ENCODE results near the gene EEF1AKMT2.

EEF1AKMT2 gene

DNA sequence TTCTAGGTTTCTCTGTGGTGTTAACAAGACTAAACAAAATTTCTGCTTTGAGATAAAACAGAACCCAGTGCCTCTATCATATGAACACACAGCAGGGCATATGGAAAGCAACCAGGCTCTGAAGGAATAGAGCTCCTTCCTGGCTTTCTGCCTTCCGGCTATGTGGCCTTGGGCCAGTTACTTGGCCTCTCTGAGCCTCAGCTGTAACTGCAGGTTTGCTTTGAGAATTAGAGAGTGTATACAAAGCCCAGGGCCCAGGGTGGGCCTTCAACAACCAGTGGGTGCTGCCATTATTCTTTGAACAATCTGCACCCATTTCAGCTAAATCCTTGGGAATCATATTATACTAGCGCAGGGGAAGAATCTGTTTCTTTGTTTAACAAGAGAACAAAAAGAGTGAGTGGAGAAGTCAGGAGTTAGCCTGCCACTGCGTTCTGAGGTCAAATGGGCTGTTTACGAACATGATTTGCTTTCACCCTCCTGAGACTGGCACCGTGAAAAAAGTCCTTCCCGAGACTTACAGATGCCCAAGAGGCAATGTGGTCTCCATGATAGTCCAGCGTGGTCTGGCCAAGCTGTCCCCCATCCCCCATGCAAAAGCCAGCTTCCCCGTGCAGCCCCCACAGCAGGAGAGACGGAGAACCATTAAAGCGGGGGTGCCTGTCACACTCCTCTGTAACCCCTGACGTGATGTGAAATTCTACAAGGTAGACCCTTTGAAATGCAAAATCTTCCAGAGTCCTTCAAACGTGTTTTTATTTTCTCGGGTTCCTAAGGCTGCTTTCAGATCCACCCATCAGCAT lies 52.4 kb downstream of the EEF1AKMT2 start:
- no peak for FAIRE-seq

DNA sequence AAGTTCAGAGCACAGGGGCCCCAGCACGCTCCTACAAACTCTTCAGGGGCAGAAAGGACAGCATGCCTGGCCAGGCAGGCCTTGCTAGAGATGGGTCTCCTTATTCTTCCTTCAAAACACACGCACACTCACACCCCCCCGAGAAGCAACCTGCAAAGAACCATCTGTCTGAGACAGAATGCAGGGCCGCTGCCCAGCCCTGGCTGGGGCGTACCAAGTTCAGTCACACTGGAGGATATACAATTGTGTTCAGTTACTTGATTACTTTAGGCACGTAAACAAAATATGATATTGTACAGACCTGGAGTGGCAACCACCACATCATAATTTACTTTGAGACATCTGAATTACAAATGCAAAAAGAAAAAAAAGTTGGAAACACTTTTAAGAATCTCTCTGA lies 53.2 kb downstream of the EEF1AKMT2 start:
- FAIRE-seq (no peak), DNase-seq (ENCODE audit: insufficient read length, low spot score) (no peak)

More for the DNA sequence above, 52.4 kb downstream of the EEF1AKMT2 start:
- DNase-seq (ENCODE audit: insufficient read length, low spot score): no peak

GRCh38 chr10:124737708-124738107 lies 54.0 kb downstream of the EEF1AKMT2 start:
- FAIRE-seq (no peak), DNase-seq (ENCODE audit: insufficient read length, low spot score) (no peak)

GRCh38 chr10:124737221-124737620 lies 54.5 kb downstream of the EEF1AKMT2 start:
- no peak for FAIRE-seq
- DNase-seq (ENCODE audit: insufficient read length, low spot score): no peak

- DNase-seq (ENCODE audit: insufficient read length, low spot score) (no peak), FAIRE-seq (no peak)
Observed at GRCh38 chr10:124736491-124737136, 55.1 kb downstream of the EEF1AKMT2 start.

DNA sequence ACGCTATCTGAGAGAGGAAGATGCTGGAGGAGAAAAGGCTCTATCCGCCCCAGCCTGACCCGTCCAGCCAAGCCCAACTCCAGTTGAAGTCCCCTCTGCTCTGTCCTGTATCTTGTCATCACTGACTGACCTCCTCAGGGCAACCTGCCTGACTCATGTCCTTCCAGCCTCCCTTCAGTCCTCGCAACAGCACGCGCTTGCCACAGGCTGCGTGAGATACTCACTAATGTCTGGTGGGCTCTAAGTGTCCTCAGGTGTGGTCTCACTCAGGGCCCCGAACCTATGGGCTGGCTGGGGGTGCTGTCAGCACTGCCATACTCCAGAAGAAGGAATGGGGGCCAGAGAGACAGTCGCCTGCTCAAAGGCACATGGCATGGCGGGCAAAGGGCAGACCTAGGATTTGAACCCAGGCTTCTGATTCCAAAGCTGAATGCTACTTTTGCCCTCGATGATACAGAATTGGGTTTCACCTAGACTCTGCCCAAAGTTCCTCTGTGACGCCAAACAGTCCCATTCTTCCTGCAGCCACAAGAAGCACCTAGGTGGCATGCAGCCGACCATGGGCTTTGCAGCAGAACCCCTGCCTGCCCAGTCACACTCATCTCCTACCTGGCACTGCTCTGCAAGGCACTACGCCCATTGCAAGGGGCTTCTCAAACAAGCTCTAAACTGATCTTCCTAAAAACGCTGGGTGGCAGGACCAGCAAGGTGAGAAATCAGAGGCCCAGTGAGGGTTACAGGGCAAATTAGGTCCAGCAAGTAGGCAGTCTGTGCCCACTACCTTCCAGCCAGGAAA lies 56.0 kb downstream of the EEF1AKMT2 start:
- FAIRE-seq (no peak), DNase-seq (ENCODE audit: insufficient read length, low spot score) (no peak)

GRCh38 chr10:124734311-124735166 lies 57.1 kb downstream of the EEF1AKMT2 start:
- FAIRE-seq (no peak), DNase-seq (ENCODE audit: insufficient read length, low spot score) (no peak)

DNA sequence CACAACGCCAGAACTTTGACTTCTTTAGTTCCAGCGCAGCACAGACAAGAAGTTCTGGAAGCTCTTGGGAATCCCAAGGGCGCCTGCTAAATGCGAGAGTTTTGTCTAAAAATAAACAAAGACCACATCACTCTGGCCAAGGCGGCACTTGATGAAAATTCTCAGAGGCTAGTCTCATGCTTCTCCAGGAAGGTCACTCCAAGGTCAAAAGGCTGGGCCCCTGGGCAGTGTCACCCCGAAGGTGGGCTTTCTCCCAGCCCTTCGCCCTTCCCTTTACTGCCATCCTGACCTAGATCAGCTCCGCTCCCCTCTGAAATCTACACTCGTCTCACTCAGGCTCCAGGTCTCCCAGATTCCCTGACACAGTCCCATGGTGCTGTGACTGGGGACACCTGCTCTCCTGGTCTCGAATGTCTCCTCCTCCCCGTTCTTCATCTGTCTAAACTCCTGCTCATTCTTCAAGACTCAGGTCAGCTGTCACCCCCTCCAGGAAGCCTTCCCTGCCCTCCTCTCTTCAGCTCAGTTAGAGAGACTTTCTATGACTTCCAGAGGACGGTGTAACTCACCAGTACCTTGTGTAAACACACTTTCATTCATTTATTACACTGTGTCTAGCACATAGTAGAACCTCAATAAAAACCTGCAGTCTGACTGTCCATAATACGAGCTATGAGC lies 58.0 kb downstream of the EEF1AKMT2 start:
- DNase-seq (ENCODE audit: insufficient read length, low spot score) (no peak), FAIRE-seq (no peak)

GRCh38 chr10:124732931-124733570 lies 58.6 kb downstream of the EEF1AKMT2 start:
- no peak for DNase-seq (ENCODE audit: insufficient read length, low spot score)
- no peak for FAIRE-seq

DNA sequence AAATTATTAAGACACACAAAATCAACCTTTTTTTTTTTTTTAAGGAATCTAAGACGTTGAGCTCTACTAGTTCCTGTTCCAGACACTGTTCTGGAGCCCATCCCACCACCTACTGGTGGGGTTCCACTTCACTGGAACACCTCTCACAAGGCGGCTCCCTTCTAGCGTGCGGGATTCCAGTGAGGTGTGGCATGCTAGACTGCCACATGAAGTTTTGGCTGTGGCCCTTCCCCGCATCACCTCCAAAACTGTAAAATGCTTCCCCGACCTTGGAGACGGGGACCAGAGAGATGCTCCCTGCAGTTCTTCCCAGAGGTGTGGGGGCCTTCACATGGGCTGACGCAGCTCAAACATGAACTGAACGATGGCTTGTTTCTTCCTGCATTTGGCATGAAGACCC lies 60.1 kb downstream of the EEF1AKMT2 start:
- FAIRE-seq: no peak
- DNase-seq (ENCODE audit: insufficient read length, low spot score): no peak

DNA sequence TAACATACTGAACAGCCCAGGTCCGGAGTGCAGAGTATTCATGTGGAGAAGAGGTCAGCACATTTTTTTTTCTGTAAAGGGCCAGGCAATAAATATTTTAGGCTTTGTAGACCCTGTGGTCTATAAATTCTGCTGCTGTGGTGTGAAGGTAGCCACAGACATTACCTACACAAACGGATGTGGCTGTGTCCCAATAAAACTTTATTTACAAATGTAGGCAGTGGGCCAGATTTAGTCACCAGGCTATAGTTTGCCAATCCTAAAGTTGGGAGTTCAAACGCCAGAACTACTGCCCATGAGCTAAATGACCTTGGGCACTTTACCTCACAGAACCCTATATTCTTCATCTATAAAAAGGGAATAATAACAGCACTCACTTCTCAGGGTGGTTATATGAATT lies 60.9 kb downstream of the EEF1AKMT2 start:
- FAIRE-seq (no peak), DNase-seq (ENCODE audit: insufficient read length, low spot score) (no peak)

GRCh38 chr10:124728830-124729661 lies 62.6 kb downstream of the EEF1AKMT2 start:
- DNase-seq (ENCODE audit: insufficient read length, low spot score): no peak
- no peak for FAIRE-seq

- DNase-seq (ENCODE audit: insufficient read length, low spot score) (no peak), FAIRE-seq (no peak)
Observed at GRCh38 chr10:124728071-124728829, 63.4 kb downstream of the EEF1AKMT2 start.

- FAIRE-seq (no peak), DNase-seq (ENCODE audit: insufficient read length, low spot score) (no peak)
Observed at GRCh38 chr10:124727361-124727960, 64.2 kb downstream of the EEF1AKMT2 start.

GRCh38 chr10:124725791-124726190 lies 65.9 kb downstream of the EEF1AKMT2 start:
- no peak for DNase-seq (ENCODE audit: insufficient read length, low spot score)

GRCh38 chr10:124725171-124725631 lies 66.5 kb downstream of the EEF1AKMT2 start:
- DNase-seq (ENCODE audit: insufficient read length, low spot score) (no peak), FAIRE-seq (no peak)

More at GRCh38 chr10:124725791-124726190, 65.9 kb downstream of the EEF1AKMT2 start:
- no peak for FAIRE-seq

DNA sequence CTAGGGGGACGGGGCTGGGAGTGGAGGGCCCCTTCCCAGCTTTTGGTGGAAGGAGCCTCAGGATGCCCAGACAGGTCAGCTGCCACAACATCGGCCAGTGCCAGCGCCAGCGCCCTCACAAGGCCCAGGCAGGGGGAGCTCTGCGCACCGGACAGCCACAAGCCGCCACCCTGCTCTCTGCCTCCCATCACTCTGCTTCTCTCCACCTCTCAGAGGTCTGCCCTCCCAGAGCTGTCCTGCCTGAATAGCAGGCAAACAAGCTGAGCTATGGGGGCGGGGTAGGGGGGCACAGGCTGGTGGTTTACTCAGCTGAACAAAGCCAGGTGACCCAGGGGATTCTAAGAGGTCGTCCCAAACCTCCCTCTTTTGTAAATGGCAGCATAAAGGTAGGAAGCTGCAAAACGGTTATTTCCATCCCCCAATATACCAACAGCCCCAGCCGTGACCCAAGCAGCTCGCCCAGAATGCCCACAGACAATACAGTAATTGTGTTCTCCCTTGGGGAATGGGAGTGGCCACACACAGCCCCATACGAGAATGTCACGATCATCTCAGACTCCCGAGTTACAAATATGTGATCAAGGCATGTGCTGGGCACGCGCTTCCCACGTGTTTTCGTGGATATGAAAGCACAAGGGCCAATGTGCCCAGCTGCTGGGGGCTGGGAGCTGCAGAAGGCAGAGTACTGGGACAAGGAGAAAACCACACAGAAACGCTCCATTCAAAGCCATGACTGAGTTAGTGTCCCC lies 67.2 kb downstream of the EEF1AKMT2 start:
- DNase-seq (ENCODE audit: insufficient read length, low spot score) (no peak), FAIRE-seq (no peak)

Measured in HTR-8/SVneo (cell line).